ENCODE measurements around the gene MYO1D.

The MYO1D gene

DNA sequence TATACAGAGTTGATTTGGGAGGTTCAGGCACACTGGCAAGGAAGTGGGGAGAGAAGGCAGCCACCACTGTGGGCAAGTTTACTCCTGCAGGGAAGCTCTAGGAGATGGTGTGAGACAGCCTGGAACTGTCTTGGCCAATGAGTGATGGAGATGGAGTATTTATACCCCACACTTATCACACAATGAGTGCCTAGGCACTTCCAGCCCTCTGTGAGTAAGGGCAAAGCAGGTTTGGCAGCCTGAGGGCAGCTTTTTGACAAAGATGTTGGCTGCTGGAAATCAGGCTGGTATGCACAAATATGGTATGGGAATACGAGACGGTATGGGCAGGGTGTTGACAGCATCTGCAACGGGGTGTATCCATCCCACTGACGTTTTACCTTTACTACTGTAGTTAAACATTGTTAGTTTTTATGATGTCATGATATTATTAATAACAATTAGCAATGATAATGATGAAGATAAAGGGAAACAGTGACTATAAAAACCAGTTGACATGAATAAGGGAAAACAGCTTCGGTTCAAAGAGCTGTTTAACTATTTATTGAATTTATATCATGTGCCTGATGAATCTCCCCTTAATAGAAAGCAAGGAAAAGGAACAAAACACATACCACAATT, 240.2 kb downstream of the MYO1D start:
- in situ Hi-C loops (cut with MboI; ENCODE audit: low sequenced_read_pairs) = no loop called here

DNA sequence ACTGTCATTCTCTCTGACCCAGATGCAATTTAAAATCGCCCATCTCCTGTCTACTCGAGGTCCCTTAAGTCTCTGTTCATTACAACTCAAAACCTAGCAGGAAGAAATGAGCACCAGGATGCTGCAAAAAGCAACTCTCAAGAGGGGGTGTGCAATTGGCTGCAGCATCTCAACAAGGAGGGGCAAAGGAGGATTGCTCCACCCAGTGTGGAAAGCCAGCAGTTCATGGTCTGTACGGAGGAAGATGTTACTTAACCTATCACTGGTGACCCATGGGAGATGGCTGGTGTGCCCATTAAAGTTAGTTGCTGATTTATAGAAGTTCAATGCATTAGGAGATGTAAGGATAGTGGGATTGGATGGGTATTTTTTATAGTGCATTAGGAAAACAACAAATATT, 242.8 kb downstream of the MYO1D start:
- in situ Hi-C loops (cut with MboI; ENCODE audit: low sequenced_read_pairs) = no loop called here

DNA sequence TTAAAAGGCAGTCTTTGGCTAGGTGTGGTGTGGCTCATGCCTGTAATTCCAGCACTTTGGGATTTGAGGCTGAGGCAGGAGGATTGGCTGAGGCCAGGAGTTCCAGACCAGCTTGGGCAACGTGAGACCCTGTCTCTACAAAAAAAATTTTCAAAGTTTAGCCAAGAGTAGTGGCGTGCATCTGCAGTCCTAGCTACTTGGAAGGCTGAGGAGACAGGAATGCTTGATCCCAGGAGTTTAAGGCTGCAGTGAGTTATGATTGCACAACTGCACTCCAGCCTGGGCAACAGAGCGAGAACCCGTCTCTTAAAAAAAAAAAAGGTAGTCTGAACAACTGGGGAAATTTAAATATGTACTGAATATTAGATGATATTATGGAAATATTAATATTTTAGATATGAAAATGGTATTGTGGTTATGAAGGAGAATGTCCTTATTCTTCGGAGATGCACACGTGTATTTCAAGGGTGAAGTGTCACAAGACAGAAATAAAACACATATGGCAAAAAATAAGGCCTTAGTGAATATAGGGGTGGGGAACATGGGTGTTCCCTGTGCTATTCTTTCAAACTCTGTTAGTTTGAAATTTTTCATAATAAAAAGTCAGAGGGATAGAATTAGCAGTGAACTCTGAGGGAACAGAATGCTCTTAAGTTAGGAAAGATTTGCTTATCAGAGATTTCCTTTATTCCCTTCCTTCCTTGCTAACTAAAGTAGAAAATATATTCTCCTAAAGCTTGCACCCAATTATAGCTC, 245.4 kb downstream of the MYO1D start:
- in situ Hi-C loops (cut with MboI; ENCODE audit: low sequenced_read_pairs) = no loop called here

GRCh38 chr17:32629563-32630190, 247.2 kb downstream of the MYO1D start:
- in situ Hi-C loops (cut with MboI; ENCODE audit: low sequenced_read_pairs) = no loop called here

DNA sequence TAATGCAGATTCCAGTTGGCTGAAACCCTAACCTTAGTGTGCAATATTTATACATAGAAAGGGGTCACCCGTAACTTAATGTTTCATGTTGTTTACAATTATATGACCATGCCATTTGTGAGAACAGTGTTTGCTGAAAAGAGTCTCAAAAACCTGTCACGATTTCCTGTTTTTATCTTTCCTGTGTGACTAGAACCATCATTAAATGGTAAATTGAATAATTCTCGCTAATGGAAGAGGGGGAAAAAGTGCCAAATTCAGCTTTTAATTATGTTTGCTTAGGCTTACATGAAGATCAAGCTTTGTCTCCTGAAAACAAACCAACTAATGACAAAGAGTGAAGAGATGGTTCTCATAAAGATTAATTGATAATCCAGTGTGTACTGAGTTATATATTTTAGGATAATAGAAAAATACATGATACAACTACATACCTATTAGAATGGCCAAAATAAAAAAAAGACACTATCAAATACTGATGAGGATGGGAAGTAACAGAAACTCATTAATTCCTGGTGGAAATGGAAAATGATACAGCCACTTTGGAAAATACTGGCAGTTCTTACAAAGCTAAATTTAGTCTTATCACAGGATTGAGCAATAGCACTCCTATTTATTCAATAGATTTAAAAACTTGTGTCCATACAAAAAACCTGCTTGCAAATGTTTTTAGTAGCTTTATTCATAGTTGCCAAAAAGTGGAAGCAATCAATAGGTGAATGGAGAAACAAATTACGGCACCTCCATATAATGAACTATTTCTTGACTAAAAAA, 248.5 kb downstream of the MYO1D start:
- in situ Hi-C loops (cut with MboI; ENCODE audit: low sequenced_read_pairs) = no loop called here

DNA sequence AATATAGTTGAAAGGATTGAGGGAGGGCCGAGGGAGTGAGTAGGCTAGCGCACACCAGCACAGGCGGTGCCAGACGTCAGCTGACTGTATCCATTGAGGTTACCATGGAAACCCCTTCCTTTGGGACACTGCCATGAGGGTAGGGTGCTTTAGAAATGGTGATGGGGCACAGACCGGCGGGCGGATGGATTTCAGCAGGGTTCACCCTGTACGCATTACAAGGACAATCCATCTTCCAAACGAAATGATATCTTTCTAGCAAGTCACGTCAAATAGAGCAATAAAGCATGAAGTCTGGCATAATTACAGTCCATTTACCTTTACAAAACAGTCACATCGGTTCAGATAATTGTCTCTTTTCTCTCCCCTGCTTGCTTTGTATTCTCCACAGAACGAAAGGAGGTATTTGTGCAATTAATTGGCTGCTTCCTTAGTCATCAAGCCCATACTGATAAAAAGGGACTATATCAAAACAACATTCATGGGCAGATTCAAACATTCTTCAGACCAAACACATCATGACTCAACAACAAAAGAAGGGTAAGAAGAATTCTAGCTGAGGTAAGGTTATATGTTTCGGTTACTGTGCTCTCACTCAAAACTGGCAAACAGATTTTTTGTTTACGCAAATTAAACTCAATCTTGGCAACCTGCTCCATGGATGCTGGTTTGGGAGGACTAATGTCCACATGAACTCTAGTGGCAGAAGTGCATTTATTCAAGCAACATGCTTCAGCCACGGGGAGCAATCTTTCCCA, 249.5 kb downstream of the MYO1D start:
- in situ Hi-C loops (cut with MboI; ENCODE audit: low sequenced_read_pairs) = no loop called here

DNA sequence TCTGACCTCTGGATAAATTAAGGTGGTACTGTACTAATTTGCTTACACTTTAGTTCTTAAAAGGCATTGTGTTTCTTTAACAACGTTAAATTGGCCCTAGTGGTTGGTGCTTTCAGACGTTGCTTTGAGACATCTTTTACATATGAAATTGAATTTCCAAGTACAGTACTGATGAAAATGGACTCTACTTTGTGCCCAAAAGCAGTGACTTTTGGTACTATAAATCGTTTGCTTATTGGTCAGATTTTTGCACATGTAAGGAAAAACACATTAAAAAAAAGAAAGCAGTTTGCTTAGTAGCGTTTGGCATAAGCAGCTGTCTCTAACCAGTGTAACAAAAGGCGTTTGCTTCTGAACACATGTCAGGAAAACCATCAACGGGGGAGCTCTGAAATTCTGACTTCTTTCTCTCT, 250.5 kb downstream of the MYO1D start:
- in situ Hi-C loops (cut with MboI; ENCODE audit: low sequenced_read_pairs) = no loop called here

DNA sequence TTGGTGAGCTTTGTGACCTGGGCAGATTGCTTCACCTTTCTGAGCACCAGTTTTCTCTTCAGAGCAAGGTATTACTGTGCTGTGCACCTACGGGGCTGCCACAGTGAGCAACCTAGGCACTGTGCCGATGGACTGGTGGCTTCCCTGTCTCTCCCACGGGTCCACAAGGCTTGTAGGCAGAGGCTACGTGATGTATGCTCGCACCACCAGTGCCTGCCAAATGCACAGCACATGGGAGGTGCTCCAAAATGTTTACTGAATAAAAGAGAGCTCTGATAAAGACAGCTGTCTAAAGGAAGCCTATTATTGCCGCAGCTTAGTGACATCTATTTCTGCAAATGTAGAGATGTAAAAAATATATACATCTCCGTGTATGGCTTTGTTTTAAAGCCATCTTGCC, 251.0 kb downstream of the MYO1D start:
- in situ Hi-C loops (cut with MboI; ENCODE audit: low sequenced_read_pairs) = no loop called here

DNA sequence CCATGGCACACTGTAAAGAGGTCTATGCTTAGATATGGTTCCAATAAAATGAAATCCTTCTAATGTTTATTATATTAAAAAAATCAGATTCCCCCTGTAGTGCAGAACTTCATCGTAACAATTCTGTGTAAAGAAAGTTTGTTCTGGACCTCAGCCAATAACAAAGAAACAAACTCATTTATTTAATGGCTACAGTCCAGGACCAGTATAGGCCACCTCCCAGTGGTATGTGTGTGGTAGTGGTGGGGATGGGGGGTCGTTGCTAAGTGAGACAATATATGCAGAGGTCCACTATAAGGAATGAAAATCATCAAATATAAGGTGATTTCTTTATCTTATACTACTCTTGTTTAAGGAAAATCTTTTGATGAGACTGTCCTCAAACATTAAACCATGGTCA, 253.7 kb downstream of the MYO1D start:
- in situ Hi-C loops (cut with MboI; ENCODE audit: low sequenced_read_pairs) = loop anchor here (25.0 kb wide), 1 partner anchor 161 kb away; no protein-coding TSS in a partner anchor

- in situ Hi-C loops (cut with MboI; ENCODE audit: low sequenced_read_pairs) = loop anchor here (25.0 kb wide), 1 partner anchor 160 kb away; no protein-coding TSS in a partner anchor
These were observed 254.4 kb downstream of the MYO1D start for GRCh38 chr17:32622540-32622939.

DNA sequence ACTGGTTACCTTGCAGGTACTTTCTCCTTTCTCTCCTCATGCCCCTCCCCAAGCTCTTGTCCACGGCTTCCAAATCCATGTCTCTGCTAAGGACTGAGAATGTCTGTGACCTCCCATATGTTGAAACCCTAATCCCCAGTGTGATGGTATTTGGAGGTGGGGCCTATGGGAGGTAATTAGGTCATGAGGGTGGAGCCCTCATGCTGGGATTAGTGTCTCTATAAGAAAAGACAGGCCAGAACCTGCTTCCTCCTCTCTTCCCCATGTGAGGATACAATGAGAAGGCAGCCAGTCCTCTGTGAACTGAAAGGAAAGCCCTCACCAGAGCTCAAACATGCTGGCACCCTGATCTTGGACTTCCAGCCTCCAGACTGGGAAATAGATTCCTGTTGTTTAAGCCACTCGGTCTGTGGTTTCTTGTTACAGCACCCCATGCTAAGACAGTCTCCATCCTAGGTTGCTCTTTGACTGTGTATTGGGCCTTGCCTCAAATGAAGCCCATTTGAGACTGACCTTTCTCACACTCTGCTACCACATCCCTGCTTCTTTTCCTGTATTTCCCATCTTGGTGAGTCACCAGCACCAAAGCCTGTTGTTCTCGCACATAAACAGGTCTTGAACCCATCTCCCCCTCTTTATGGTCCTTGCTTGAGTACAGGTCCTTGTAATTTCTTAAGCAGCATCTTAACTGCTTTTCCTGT, 255.2 kb downstream of the MYO1D start:
- in situ Hi-C loops (cut with MboI; ENCODE audit: low sequenced_read_pairs) = loop anchor here (25.0 kb wide), 1 partner anchor 159 kb away; no protein-coding TSS in a partner anchor

- in situ Hi-C loops (cut with MboI; ENCODE audit: low sequenced_read_pairs) = loop anchor here (25.0 kb wide), 1 partner anchor 153 kb away; no protein-coding TSS in a partner anchor
These were observed 261.6 kb downstream of the MYO1D start for GRCh38 chr17:32615326-32615725.

DNA sequence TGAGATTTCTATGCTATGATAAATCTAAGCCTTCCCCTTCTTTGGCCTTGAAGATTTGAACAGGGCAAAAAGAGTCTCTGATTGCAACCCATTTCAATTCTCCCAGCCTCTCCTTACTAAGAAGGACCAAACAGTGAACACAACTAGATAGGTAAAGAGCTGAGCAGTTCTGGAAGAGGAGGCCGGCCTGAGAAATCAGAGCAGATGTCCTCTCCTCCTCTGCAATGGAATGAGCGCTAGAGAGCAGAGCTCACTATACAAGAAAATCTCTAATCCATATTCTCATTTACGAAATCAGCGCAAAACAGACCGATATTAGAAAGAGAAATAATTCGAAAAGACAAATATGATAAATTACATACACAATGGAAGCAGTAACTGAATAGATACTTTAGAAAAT, 266.0 kb downstream of the MYO1D start:
- in situ Hi-C loops (cut with MboI; ENCODE audit: low sequenced_read_pairs) = loop anchor here (25.0 kb wide), 1 partner anchor 149 kb away; no protein-coding TSS in a partner anchor

- in situ Hi-C loops (cut with MboI; ENCODE audit: low sequenced_read_pairs) = loop anchor here (25.0 kb wide), 1 partner anchor 148 kb away; no protein-coding TSS in a partner anchor
These were observed 266.9 kb downstream of the MYO1D start for GRCh38 chr17:32609884-32610650.

DNA sequence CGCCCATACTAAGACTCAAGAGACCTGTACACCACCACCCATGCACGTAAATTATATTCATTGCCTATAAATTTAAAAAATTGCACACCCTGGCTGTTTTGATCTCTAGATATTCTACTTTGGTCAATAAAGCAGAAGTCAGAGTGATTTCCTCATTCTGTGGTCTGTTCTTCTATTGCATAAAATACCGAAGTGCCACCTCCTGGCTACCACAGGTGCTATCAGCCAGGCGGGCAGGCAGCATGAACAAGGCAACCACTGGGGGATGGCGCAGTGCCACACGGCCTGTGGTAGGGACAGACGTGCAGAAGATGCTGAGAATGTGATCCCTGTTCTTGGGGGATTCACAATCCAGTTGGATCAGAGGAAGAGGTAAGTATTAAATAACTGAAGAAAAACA, 267.8 kb downstream of the MYO1D start:
- in situ Hi-C loops (cut with MboI; ENCODE audit: low sequenced_read_pairs) = loop anchor here (25.0 kb wide), 1 partner anchor 147 kb away; no protein-coding TSS in a partner anchor

DNA sequence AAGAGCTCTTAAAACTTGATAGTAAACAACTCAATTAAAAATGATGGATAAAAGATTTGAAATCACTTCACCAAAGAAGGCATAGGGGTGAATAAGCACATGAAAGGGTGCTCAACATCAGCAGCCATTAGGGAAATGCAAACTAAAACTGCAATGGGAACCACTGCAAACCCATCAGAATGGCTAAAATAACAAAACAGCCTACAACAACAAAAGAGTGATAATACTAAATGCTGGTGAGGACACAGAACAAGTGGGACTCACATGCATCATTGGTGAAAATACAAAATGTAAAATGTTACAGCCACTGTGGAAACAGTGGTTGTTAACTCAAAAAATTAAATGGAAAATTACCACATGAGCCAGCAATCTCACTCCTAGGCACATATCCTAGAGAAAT, 268.7 kb downstream of the MYO1D start:
- in situ Hi-C loops (cut with MboI; ENCODE audit: low sequenced_read_pairs) = loop anchor here (25.0 kb wide), 1 partner anchor 146 kb away; no protein-coding TSS in a partner anchor

- in situ Hi-C loops (cut with MboI; ENCODE audit: low sequenced_read_pairs) = loop anchor here (25.0 kb wide), 1 partner anchor 143 kb away; no protein-coding TSS in a partner anchor
These were observed 272.0 kb downstream of the MYO1D start for GRCh38 chr17:32604966-32605365.

DNA sequence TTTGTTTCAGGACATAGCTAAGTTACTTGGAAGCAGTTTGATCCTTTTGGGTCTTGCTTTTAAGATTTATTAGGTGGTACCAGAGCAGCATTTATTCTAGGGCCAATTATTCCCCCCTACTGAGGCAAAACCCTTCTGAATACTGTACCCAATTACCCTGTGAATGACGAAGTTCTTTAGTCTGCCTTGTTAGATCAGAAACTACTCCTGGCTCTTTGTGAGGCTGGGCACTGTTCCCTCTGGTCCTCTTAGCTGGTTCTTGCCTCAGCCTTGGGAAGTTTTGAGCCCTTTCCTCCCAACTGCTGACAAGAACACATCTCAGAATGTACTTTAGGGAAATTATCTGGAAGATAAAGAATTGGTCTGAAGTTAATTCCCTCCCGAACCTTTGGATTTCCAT, 274.5 kb downstream of the MYO1D start:
- in situ Hi-C loops (cut with MboI; ENCODE audit: low sequenced_read_pairs) = loop anchor here (25.0 kb wide), 1 partner anchor 140 kb away; no protein-coding TSS in a partner anchor

All from HL-60/S4 treated with phorbol 12-myristate 13-acetate at 8.2 ng/mL for 4 days and 3 days (cell line).